OCI-M1 (cell line): Measurements from ENCODE around the gene SEMA6D.
"Not testable (repeated sequence)": the region's sequence is repeated elsewhere in the genome, so short reads cannot be mapped to it uniquely, and the experiment has no call there.

Experiments used
- DNase-seq: peaks from one replicate; lab custom pipeline; 2025; lab: John Stamatoyannopoulos, UW

The SEMA6D gene

DNA sequence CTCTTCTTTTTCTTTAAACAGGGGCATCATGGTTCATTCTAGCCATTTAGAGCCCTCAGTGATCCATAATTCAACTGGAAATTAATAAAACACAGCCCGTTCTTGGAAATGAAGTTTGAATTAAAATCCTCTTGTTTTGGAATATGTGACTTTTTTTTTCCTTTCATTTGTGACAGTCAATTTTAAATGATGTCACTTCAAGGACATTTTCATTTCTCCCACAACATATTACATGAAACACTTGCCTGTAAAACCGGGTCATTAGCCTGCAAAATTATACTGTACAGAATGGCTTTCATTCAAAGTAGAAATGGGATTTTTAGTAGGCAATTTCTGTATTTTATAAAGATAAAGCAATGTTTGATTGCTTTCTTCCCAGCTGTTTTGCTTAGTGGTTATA lies 789 bp upstream of the SEMA6D start:
- no peak for DNase-seq

GRCh38 chr15:47718497-47719437 lies 1.5 kb downstream of the SEMA6D start:
- DNase-seq, result no peak

DNA sequence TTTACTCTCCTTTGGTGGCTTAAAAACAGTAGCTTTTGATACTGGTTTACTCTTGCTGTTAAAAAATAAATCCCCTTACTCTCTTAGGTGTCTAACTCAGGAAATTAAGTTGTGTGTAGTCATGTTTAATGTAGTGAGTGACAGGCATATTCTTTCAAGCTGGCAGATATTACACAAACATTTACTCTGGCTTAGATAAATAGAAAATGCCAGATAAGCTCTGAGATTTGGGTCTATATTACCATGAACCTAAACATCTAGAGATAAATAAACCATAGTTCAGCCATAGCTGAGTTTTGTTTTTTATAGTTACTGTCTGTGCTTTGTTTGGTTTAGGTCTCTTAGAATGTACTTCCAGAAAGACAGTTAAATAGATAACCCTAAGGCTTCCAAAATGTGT lies 2.4 kb downstream of the SEMA6D start:
- no peak for DNase-seq

DNA sequence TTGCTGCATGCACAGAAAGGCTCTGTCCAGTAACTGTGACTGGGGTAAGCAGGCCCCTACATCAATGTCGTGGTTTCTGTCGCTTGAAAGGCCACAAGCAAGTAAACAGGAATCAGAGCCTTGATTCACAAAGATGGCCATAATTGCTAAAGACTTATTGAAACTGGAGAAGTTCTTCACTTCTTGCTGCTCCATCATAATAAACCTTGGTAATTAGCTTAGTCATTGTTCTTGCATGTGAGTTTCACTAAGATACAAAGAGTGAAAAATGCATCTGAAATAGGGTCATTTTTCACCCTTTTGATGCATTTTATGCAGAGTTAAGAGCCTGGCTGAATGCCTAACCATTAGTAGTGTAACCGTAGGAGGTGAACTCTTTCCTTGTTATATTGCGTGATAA lies 3.2 kb downstream of the SEMA6D start:
- no peak for DNase-seq

DNA sequence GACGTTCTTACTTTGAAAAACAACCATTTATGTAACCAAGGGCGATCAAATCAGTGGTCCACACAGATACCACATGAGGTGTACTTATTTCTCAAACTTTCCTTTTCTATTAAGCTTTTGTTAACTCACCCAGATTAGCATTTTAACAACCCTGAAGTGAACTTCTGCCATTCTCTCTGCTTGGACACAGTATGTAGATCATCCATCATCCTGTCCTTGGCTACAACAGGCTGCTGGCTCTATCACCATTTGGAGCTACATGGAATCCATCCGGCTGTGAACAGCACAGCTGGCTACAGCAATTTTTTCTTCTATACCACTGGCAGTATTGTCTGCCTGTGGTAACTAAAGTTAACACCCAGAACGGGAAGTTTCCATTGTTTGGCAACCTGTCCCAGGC lies 4.4 kb downstream of the SEMA6D start:
- no peak for DNase-seq

DNA sequence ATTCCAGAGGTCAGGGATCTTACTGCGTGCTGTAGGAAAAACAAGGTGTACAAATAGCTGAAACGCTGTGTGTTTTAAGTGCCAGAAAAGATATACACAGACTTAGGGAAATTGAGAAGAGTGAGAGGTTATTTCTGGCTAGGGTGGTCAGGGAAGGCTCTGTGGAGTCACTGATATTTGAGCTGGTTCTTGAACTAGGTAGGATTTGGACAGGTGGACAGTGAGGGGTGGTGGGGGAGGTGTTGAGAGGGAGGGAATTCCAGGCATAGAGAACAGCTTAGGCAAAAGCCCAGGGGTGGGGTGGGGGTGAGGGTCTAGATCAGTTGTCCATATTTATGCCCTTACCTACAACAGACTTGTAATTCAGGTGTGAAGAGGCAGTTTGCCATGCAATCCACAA lies 7.0 kb downstream of the SEMA6D start:
- DNase-seq, result no peak

GRCh38 chr15:47725051-47725450 lies 7.7 kb downstream of the SEMA6D start:
- DNase-seq, result no peak

DNA sequence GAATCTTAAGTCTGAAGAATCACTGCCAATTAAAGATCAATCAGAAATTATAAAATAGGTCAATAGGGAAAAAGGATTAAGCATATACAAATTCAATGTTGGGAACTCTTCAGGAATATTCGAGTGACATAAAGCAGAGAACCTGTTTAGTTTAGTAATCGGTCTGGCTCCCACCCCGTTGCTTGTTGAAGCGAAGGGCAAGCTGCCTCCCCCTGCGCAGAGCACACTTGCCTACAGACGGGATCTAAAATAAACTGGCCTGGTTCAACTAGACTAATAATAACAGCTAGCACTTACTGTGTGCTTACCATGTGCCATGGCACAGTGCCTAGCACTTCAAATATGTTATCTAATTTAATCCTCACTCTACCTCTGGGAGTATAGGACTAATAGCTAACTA lies 8.6 kb downstream of the SEMA6D start:
- DNase-seq, result no peak

GRCh38 chr15:47726399-47726823 lies 9.1 kb downstream of the SEMA6D start:
- no peak for DNase-seq

DNA sequence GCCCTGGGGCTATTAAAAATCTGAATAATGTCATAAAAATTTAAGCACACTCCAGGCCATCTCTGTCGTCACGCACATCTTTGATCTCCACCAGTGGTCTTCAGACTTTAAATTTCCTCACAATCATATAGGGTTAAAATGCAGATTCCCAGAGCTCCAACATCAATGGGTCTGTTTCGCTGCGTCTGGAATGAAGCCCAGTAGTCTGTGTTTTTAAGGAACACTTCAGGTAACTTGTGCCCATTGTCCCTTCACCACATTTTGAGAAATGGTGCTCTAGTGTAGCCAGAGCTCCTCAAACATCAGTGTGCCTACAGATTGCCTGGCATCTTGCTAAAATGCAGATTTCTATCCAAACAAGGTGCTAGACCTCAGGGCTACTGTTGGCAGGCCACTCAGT lies 9.8 kb downstream of the SEMA6D start:
- no peak for DNase-seq

DNA sequence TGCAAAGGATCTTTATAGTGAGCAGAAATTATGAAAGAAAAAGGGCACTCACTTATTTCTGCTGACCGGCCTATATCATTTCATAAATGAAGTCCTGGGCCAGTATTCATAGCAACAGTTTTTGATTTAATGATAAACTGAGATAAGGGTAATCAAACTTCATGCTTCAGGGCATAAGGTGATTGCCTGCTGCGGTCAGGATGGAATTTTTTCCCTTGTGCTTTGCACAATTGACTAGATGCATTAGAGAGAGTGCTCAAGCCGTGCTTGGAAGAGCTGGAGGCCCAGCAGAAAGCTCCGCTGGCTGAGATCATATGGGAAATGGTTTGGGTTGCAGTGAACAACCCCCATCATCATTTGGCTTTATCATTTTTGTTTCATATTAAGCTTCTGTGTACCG lies 10.4 kb downstream of the SEMA6D start:
- no peak for DNase-seq

- no peak for DNase-seq
Measured at GRCh38 chr15:47728426-47728825, 11.1 kb downstream of the SEMA6D start.

GRCh38 chr15:47728886-47729285 lies 11.6 kb downstream of the SEMA6D start:
- no peak for DNase-seq

GRCh38 chr15:47731230-47731629 lies 13.9 kb downstream of the SEMA6D start:
- DNase-seq, result no peak

DNA sequence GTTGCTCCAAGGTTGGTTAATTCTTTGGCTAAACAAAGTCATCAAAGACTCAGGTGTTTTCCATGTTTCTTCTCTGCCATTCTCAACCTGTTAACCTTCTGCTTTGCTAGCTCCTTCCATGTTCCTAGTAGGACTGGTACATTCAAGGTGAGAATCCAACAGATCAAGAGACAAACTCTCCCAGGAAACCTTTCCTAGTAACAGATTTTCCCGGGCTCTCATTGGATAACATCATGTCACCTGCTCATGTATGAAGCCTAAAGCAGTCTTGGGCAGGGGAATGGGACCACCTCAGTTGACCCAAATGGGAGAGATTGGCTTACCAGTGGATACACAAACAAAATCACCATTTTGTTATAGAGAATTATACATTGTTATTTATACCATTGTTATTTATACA lies 14.9 kb downstream of the SEMA6D start:
- no peak for DNase-seq

- no peak for DNase-seq
Measured at GRCh38 chr15:47733085-47733484, 15.8 kb downstream of the SEMA6D start.

DNA sequence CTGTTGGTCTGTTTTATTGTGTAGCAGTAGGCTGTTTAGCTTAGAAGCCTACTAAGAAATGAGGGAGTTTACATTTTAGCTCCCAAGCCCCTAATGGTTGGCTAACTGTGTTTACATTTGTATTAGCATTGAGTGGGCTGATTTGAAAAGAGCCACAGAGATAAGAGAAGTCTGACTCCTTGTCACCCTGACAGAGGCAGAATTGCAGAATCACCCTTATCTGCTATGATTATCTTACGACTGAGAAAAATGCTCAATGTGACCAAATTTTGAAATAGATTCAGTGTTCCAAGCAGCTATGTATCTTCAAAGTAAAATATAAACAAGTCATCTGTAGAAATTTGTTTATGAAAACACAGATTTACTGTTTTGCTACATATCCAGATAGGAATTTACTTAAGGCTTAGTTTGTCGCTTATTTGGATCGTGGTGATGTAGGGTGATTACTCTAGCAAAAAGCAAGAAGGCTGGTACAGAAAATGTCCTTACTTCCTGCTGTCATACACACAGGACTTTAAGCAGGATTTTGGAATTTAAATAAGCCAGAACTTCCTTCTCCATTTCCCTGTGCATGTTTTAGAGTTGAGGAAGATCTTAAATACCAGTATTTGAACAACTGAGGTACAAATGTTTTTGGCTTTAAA lies 19.0 kb downstream of the SEMA6D start:
- no peak for DNase-seq

- no peak for DNase-seq
Measured at GRCh38 chr15:47737477-47737876, 20.2 kb downstream of the SEMA6D start.

DNA sequence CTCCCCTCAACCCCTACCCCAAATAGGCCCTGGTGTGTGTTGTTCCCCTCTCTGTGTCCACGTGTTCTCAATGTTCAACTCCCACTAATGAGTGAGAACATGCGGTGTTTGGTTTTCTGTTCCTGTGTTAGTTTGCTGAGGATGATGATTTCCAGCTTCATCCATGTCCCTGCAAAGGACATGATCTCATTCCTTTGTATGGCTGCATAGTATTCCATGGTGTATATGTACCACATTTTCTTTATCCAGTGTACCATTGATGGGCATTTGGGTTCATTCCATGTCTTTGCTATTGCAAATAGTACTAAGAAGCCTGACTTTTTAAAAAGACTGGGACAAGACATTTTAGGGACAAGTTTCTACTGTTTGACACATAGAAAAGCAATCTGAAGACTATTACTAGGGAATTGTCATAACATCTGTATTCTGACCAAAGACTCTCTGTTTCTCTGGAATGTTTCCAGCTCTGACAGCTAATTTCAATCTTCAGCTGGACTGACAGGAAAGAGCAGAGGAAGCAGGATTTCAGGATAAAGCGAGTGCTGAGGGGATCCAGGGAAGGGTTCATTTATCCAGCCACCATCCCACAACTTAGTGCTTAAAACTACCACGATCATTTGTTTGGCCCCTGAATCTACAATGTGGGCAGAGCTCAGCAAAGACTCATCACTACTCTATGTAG lies 21.0 kb downstream of the SEMA6D start:
- DNase-seq, result not testable (repeated sequence)

DNA sequence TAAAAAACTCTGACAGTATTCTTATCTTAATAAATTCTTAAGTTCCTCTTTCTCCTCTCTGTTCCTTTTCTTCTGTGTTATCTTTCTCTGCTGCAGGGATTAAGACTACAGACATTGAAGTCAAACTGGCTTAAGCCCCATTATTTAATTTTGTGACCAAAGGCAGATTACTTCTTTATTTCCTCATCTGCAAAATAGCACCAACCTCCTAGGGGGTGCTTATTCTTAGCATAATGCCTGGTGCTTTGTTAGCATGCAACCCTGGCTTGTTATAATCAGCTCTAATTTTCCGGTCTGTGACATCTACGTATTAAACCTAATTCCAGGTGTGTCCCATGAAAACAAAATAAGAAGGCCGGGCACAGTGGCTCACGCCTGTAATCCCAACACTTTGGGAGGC lies 23.8 kb downstream of the SEMA6D start:
- DNase-seq, result peak; percentile 35

GRCh38 chr15:47741907-47742306 lies 24.6 kb downstream of the SEMA6D start:
- no peak for DNase-seq

- DNase-seq, result no peak
Measured at GRCh38 chr15:47742334-47742733, 25.0 kb downstream of the SEMA6D start.

- DNase-seq, result no peak
Measured at GRCh38 chr15:47742742-47743141, 25.4 kb downstream of the SEMA6D start.
